HepG2 (cell line): ENCODE data around the gene PPP4C. TPM values are rescaled to one million over a fixed set of nuclear protein-coding genes. Genes with fewer than 3 reads are reported as not detected.

Source experiments
- BORCS8-MEF2B ChIP-seq: sonication (generic); formaldehyde crosslinking; IDR thresholded peaks from 2 replicates; pipeline ENCODE4 v1.8.0; 2022; ENCODE audit warnings: mild to moderate bottlenecking, missing genetic modification reagents
- CERS6 ChIP-seq: sonication (generic); formaldehyde crosslinking; IDR thresholded peaks from 2 replicates; pipeline ENCODE4 v1.5.0; 2020; ENCODE audit warnings: missing genetic modification reagents
- HOXD1 ChIP-seq: sonication (generic); formaldehyde crosslinking; IDR thresholded peaks from 2 replicates; pipeline ENCODE4 v1.5.0; 2020; ENCODE audit warnings: missing genetic modification reagents
- JUNB ChIP-seq: sonication (generic); formaldehyde crosslinking; IDR thresholded peaks from 2 replicates; pipeline ENCODE4 v1.8.0; 2022; ENCODE audit warnings: missing genetic modification reagents, mild to moderate bottlenecking, borderline replicate concordance
- JUND ChIP-seq: sonication (generic); formaldehyde crosslinking; IDR thresholded peaks from 2 replicates; pipeline ENCODE4 v1.8.0; 2022; ENCODE audit warnings: mild to moderate bottlenecking, missing genetic modification reagents
- KDM3A ChIP-seq: IDR thresholded peaks from 2 replicates; pipeline ENCODE4 v1.6.1; 2018; ENCODE audit warnings: low read depth, missing compliant biosample characterization
- NR1H2 ChIP-seq: sonication (generic); formaldehyde crosslinking; IDR thresholded peaks from 2 replicates; pipeline ENCODE4 v1.8.1; 2022; ENCODE audit warnings: low read depth, missing genetic modification reagents, borderline replicate concordance
- PLRG1 ChIP-seq: fragments of 450-650 bp; conservative IDR thresholded peaks from 2 replicates; pipeline ENCODE4 v1.6.1; 2016
- SNAPC2 ChIP-seq: sonication (generic); formaldehyde crosslinking; IDR thresholded peaks from 2 replicates; pipeline ENCODE4 v1.8.1; 2022; ENCODE audit warnings: mild to moderate bottlenecking, missing genetic modification reagents
- SRSF1 ChIP-seq: fragments of 200-400 bp; formaldehyde crosslinking; optimal IDR thresholded peaks from 2 replicates; pipeline ENCODE3; 2017; ENCODE audit warnings: mild to moderate bottlenecking, low read depth, low read length, moderate library complexity
- ZNF205 ChIP-seq: IDR thresholded peaks from 2 replicates; pipeline ENCODE4 v1.6.1; 2018; ENCODE audit warnings: missing biosample characterization, missing genetic modification reagents
- ZNF530 ChIP-seq: sonication (generic); formaldehyde crosslinking; IDR thresholded peaks from 2 replicates; pipeline ENCODE4 v1.5.0; 2020; ENCODE audit warnings: low read depth, mild to moderate bottlenecking, missing genetic modification reagents
- ZNF547 ChIP-seq: sonication (generic); formaldehyde crosslinking; IDR thresholded peaks from 2 replicates; pipeline ENCODE4 v1.5.1; 2020; ENCODE audit warnings: mild to moderate bottlenecking, missing genetic modification reagents
- ZNF782 ChIP-seq: sonication (generic); formaldehyde crosslinking; IDR thresholded peaks from 2 replicates; pipeline ENCODE4 v1.4.0; 2020; ENCODE audit warnings: missing genetic modification reagents, mild to moderate bottlenecking, borderline replicate concordance
- ZNF784 ChIP-seq: sonication (generic); formaldehyde crosslinking; IDR thresholded peaks from 2 replicates; pipeline ENCODE4 v1.5.1; 2020; ENCODE audit warnings: missing genetic modification reagents, mild to moderate bottlenecking, borderline replicate concordance
- ZNF83 ChIP-seq: sonication (generic); formaldehyde crosslinking; IDR thresholded peaks from 2 replicates; pipeline ENCODE4 v1.4.0; 2020; ENCODE audit warnings: missing genetic modification reagents, mild to moderate bottlenecking, borderline replicate concordance
- ZSCAN31 ChIP-seq: sonication (generic); formaldehyde crosslinking; IDR thresholded peaks from 2 replicates; pipeline ENCODE4 v1.5.0; 2020; ENCODE audit warnings: low read depth, mild to moderate bottlenecking, missing genetic modification reagents
- polyA plus RNA-seq, 8 experiments: library from polyadenylated mRNA; depleted of rRNA in 3 of 8; stranded (reverse) in 7 of 8; unstranded in 1 of 8; fragments of >200 nt; fragmentation: Illumina TruSeq in 4 of 8; extraction: Trizol in 4 of 8; gene quantifications; 2 replicates each; pipeline versions ENCODE4 v1.2.1 to v1.2.3, GENCODE V29; 2011 to 2016; ENCODE audit warnings: low read depth in 4 of 8, missing spikeins in 1 of 8, mixed read lengths in 1 of 8; ENCODE audit not compliant: insufficient read depth in 1 of 8
- total RNA-seq, 5 experiments: library from RNA; depleted of rRNA; stranded (reverse); fragments of >200 nt; fragmentation: Illumina TruSeq; extraction: Trizol; gene quantifications; 2 replicates each; pipeline ENCODE4 v1.2.3, GENCODE V29; 2016; ENCODE audit warnings: low read depth in 1 of 5
- TF ChIP-seq, protein P1 (sequence below): IDR thresholded peaks from 2 replicates; pipeline ENCODE4 v1.6.1; 2016; ENCODE audit warnings: low read depth, borderline replicate concordance
- TF ChIP-seq, protein P2 (sequence below): sonication (generic); formaldehyde crosslinking; IDR thresholded peaks from 2 replicates; pipeline ENCODE4 v1.5.0; 2020; ENCODE audit warnings: missing genetic modification reagents
- TF ChIP-seq, protein P3 (sequence below): sonication (generic); formaldehyde crosslinking; IDR thresholded peaks from 2 replicates; pipeline ENCODE4 v1.5.1; 2020; ENCODE audit warnings: mild to moderate bottlenecking, missing genetic modification reagents, borderline replicate concordance

Gene PPP4C
- total and polyA plus RNA-seq, 2 of the 13 experiments (the other 11 are each of a cell fraction or from before 2014, with no cell fraction given) = 176 to 220 TPM

DNA sequence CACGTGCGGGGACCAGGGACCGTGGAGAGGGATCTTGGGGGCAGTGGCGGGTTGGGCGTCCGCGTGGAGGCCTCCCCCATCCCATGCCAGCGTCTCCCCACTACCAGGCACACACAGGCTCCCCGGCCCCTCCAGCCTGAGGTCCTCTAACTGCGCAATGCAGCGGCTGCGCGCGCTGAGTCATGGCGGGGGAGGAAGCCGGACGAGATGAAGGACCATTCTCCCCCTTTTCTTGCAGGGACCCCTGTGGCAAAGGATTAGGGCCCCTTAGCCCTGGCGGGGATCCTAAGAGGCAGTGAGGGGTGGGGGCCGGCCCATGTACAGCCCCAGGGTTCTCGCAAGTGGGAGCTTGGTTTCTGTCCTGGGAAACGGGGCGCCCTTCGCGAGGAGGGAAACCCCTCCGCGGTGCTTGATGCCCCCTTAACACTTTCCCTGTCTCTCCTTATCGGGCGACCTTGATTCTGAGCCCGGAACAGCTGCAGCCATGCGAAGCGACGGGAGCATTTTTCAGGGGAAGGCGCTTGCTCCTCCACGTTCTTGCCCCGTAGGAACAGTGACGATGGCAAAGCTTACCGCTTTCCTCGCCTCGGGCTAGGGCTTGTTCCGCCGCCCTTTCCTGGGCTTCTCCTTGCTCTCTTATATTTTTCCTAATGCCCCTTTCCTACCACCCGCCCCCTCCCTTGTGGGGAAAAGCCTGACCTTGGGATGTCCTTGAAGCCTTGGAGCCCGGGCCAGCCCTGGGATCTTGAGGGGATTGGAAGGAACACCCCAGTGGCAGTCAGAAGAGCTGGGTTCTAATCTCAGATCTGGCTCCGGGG, 9.6 kb upstream of the PPP4C start (continued):
- TF ChIP-seq, protein P1, sequence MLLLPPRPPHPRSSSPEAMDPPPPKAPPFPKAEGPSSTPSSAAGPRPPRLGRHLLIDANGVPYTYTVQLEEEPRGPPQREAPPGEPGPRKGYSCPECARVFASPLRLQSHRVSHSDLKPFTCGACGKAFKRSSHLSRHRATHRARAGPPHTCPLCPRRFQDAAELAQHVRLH (CRISPR knock-in tag) = no peak; the same call in 1 of the 2 replicates
- TF ChIP-seq NR1H2 (CRISPR knock-in tag) (0 out of 2 replicates have a peak, but pooled peaks have one; percentile 18), SRSF1 (peak; percentile 60), KDM3A (CRISPR knock-in tag) (0 out of 2 replicates have a peak, but pooled peaks have one; percentile 1), CERS6 (CRISPR knock-in tag) (0 out of 2 replicates have a peak, but pooled peaks have one; percentile 31), ZNF784 (CRISPR knock-in tag) (peak; percentile 29; the same call in 1 of the 2 replicates), ZNF205 (0 out of 2 replicates have a peak, but pooled peaks have one; percentile 1), BORCS8-MEF2B (CRISPR knock-in tag) (peak; percentile 14; the same call in 1 of the 2 replicates), ZNF782 (CRISPR knock-in tag) (peak; percentile 47; the same call in 1 of the 2 replicates), SNAPC2 (CRISPR knock-in tag) (peak; percentile 16), PLRG1 (no peak), ZNF530 (CRISPR knock-in tag) (0 out of 2 replicates have a peak, but pooled peaks have one; percentile 27), ZNF547 (CRISPR knock-in tag) (0 out of 2 replicates have a peak, but pooled peaks have one; percentile 76), ZNF83 (0 out of 2 replicates have a peak, but pooled peaks have one; percentile 21), ZSCAN31 (peak; percentile 2; the same call in 1 of the 2 replicates), JUNB (peak; percentile 79), JUND (CRISPR knock-in tag) (0 out of 2 replicates have a peak, but pooled peaks have one; percentile 42), HOXD1 (CRISPR knock-in tag) (no peak)
- TF ChIP-seq, protein P2, sequence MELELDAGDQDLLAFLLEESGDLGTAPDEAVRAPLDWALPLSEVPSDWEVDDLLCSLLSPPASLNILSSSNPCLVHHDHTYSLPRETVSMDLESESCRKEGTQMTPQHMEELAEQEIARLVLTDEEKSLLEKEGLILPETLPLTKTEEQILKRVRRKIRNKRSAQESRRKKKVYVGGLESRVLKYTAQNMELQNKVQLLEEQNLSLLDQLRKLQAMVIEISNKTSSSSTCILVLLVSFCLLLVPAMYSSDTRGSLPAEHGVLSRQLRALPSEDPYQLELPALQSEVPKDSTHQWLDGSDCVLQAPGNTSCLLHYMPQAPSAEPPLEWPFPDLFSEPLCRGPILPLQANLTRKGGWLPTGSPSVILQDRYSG (CRISPR knock-in tag) = no peak
- TF ChIP-seq, protein P3, sequence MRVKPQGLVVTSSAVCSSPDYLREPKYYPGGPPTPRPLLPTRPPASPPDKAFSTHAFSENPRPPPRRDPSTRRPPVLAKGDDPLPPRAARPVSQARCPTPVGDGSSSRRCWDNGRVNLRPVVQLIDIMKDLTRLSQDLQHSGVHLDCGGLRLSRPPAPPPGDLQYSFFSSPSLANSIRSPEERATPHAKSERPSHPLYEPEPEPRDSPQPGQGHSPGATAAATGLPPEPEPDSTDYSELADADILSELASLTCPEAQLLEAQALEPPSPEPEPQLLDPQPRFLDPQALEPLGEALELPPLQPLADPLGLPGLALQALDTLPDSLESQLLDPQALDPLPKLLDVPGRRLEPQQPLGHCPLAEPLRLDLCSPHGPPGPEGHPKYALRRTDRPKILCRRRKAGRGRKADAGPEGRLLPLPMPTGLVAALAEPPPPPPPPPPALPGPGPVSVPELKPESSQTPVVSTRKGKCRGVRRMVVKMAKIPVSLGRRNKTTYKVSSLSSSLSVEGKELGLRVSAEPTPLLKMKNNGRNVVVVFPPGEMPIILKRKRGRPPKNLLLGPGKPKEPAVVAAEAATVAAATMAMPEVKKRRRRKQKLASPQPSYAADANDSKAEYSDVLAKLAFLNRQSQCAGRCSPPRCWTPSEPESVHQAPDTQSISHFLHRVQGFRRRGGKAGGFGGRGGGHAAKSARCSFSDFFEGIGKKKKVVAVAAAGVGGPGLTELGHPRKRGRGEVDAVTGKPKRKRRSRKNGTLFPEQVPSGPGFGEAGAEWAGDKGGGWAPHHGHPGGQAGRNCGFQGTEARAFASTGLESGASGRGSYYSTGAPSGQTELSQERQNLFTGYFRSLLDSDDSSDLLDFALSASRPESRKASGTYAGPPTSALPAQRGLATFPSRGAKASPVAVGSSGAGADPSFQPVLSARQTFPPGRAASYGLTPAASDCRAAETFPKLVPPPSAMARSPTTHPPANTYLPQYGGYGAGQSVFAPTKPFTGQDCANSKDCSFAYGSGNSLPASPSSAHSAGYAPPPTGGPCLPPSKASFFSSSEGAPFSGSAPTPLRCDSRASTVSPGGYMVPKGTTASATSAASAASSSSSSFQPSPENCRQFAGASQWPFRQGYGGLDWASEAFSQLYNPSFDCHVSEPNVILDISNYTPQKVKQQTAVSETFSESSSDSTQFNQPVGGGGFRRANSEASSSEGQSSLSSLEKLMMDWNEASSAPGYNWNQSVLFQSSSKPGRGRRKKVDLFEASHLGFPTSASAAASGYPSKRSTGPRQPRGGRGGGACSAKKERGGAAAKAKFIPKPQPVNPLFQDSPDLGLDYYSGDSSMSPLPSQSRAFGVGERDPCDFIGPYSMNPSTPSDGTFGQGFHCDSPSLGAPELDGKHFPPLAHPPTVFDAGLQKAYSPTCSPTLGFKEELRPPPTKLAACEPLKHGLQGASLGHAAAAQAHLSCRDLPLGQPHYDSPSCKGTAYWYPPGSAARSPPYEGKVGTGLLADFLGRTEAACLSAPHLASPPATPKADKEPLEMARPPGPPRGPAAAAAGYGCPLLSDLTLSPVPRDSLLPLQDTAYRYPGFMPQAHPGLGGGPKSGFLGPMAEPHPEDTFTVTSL = peak; percentile 63; the same call in 1 of the 2 replicates
